Glutamatergic neuron (in vitro differentiated cells): Measurements from ENCODE around the gene C1orf105. TPM values are rescaled to one million over a fixed set of nuclear protein-coding genes. Genes with fewer than 3 reads are reported as not detected.

ENCODE experiments used
- DNase-seq: peaks from one replicate; pipeline ENCODE4 v3.0.0; 2022
- H3K27ac Mint-ChIP-seq: one replicate; pipeline ENCODE4 v1.8.0; 2020; ENCODE audit warnings: mild to moderate bottlenecking, mixed read lengths, inconsistent platforms; ENCODE audit not compliant: unreplicated experiment
- H3K27me3 Mint-ChIP-seq: one replicate; pipeline ENCODE4 v1.8.0; 2020; ENCODE audit warnings: mild to moderate bottlenecking, moderate library complexity, mixed read lengths, inconsistent platforms; ENCODE audit not compliant: unreplicated experiment
- H3K36me3 Mint-ChIP-seq: one replicate; pipeline ENCODE4 v1.8.0; 2020; ENCODE audit warnings: mild to moderate bottlenecking, mixed read lengths, inconsistent platforms; ENCODE audit not compliant: unreplicated experiment
- H3K4me1 Mint-ChIP-seq: one replicate; pipeline ENCODE4 v1.8.0; 2020; ENCODE audit warnings: mild to moderate bottlenecking, low read depth, mixed read lengths, inconsistent platforms; ENCODE audit not compliant: unreplicated experiment
- H3K4me3 Mint-ChIP-seq: one replicate; pipeline ENCODE4 v1.8.0; 2020; ENCODE audit warnings: mild to moderate bottlenecking, mixed read lengths, inconsistent platforms; ENCODE audit not compliant: unreplicated experiment
- H3K9me3 Mint-ChIP-seq: one replicate; pipeline ENCODE4 v1.8.0; 2020; ENCODE audit warnings: mild to moderate bottlenecking, moderate library complexity, mixed read lengths, inconsistent platforms; ENCODE audit not compliant: unreplicated experiment
- total RNA-seq: library from RNA; stranded (reverse); fragmentation: NEBNext Ultra II Directional; extraction: Animal tissue kit (Norgen Biotek cat#: 25700); gene quantifications from one replicate; pipeline ENCODE4 v1.2.1, GENCODE V29; 2021; ENCODE audit not compliant: unreplicated experiment
- TF ChIP-seq, protein P1 (sequence below): fragments of 200-600 bp; sonication (generic); IDR thresholded peaks from one replicate; pipeline ENCODE4 v1.5.0; 2021; ENCODE audit not compliant: partially characterized antibody, unreplicated experiment

C1orf105 gene
- total RNA-seq, 1 donor from 2014 or later = not detected

GRCh38 chr1:172467446-172467845 is 47.0 kb downstream of the C1orf105 start:
- no peaks in the 10 kb centered on the region for H3K9me3 Mint-ChIP-seq
- TF ChIP-seq, protein P1, sequence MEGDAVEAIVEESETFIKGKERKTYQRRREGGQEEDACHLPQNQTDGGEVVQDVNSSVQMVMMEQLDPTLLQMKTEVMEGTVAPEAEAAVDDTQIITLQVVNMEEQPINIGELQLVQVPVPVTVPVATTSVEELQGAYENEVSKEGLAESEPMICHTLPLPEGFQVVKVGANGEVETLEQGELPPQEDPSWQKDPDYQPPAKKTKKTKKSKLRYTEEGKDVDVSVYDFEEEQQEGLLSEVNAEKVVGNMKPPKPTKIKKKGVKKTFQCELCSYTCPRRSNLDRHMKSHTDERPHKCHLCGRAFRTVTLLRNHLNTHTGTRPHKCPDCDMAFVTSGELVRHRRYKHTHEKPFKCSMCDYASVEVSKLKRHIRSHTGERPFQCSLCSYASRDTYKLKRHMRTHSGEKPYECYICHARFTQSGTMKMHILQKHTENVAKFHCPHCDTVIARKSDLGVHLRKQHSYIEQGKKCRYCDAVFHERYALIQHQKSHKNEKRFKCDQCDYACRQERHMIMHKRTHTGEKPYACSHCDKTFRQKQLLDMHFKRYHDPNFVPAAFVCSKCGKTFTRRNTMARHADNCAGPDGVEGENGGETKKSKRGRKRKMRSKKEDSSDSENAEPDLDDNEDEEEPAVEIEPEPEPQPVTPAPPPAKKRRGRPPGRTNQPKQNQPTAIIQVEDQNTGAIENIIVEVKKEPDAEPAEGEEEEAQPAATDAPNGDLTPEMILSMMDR = no peak
- DNase-seq = no peak
- no peaks in the 10 kb centered on the region for H3K4me1 Mint-ChIP-seq
- H3K4me3 Mint-ChIP-seq = no peak overlapping the region
- H3K27me3 Mint-ChIP-seq = no peaks in the 10 kb centered on the region
- H3K36me3 Mint-ChIP-seq = no peaks in the 10 kb centered on the region
- no peak overlapping the region for H3K27ac Mint-ChIP-seq

DNA sequence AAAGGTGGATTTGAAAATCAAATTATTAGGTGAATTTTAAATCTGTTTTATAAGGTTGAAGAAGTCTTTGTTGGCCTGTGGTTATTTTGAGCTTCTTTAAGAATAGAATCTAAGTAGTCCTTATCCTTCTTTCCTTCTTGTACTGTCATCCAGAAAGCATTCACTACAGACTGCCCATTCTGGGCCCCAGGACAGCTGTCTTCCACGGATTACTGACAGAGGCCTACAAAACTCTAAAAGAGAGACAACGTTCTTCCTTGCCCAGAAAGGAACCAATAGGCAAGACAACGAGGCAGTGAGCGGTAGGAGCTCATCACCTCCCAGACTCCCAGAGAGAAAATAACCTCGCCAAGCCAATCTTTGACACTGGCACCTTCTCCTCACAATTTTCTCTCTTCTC is 47.8 kb downstream of the C1orf105 start:
- Mint-ChIP-seq H3K36me3 (no peaks in the 10 kb centered on the region), H3K27me3 (no peaks in the 10 kb centered on the region), H3K4me1 (no peaks in the 10 kb centered on the region), H3K4me3 (no peak overlapping the region), H3K27ac (no peak overlapping the region), H3K9me3 (no peaks in the 10 kb centered on the region)
- no peak for DNase-seq
- TF ChIP-seq, protein P1 = no peak

GRCh38 chr1:172469717-172470116 is 49.2 kb downstream of the C1orf105 start:
- H3K4me3 Mint-ChIP-seq = no peak overlapping the region
- H3K9me3 Mint-ChIP-seq = no peaks in the 10 kb centered on the region
- no peak overlapping the region for H3K27ac Mint-ChIP-seq
- no peaks in the 10 kb centered on the region for H3K27me3 Mint-ChIP-seq
- DNase-seq = no peak
- no peaks in the 10 kb centered on the region for H3K36me3 Mint-ChIP-seq
- H3K4me1 Mint-ChIP-seq = no peaks in the 10 kb centered on the region
- TF ChIP-seq, protein P1 = no peak

GRCh38 chr1:172470149-172470548 is 49.7 kb downstream of the C1orf105 start:
- TF ChIP-seq, protein P1 = no peak
- Mint-ChIP-seq H3K9me3 (no peaks in the 10 kb centered on the region), H3K36me3 (no peaks in the 10 kb centered on the region), H3K4me3 (no peak overlapping the region), H3K27me3 (no peaks in the 10 kb centered on the region), H3K4me1 (no peaks in the 10 kb centered on the region), H3K27ac (no peak overlapping the region)
- DNase-seq = no peak

GRCh38 chr1:172471666-172472065 is 51.2 kb downstream of the C1orf105 start:
- no peaks in the 10 kb centered on the region for H3K27me3 Mint-ChIP-seq
- no peak overlapping the region for H3K4me3 Mint-ChIP-seq
- TF ChIP-seq, protein P1 = no peak
- H3K36me3 Mint-ChIP-seq = no peaks in the 10 kb centered on the region
- DNase-seq = no peak
- H3K4me1 Mint-ChIP-seq = no peaks in the 10 kb centered on the region
- H3K27ac Mint-ChIP-seq = no peak overlapping the region
- H3K9me3 Mint-ChIP-seq = no peaks in the 10 kb centered on the region
